ENCODE measurements around the gene CBY1.
"Not testable (repeated sequence)": the region's sequence is repeated elsewhere in the genome, so short reads cannot be mapped to it uniquely, and the experiment has no call there.

Gene CBY1

GRCh38 chr22:38629108-38629507 is 27.3 kb upstream of the CBY1 start:
- no peaks in the 10 kb centered on the region for H3K27me3 Mint-ChIP-seq (ENCODE audit: low read depth)
- no peak overlapping the region for H3K4me3 Mint-ChIP-seq
- H3K27ac Mint-ChIP-seq = no peak overlapping the region
- peaks cover 15% of the 10 kb centered on the region for H3K4me1 Mint-ChIP-seq (ENCODE audit: low read depth)
- no peak for DNase-seq (ENCODE audit: low spot score)
- no peaks in the 10 kb centered on the region for H3K36me3 Mint-ChIP-seq (ENCODE audit: low read depth)
- H3K9me3 Mint-ChIP-seq = no peaks in the 10 kb centered on the region

GRCh38 chr22:38631724-38632123 is 24.7 kb upstream of the CBY1 start:
- Mint-ChIP-seq H3K36me3 (ENCODE audit: low read depth) (no peaks in the 10 kb centered on the region), H3K4me1 (ENCODE audit: low read depth) (peaks cover 15% of the 10 kb centered on the region), H3K27me3 (ENCODE audit: low read depth) (peaks cover 4% of the 10 kb centered on the region), H3K4me3 (peak overlapping the region; percentile 27), H3K27ac (no peak overlapping the region), H3K9me3 (no peaks in the 10 kb centered on the region)
- DNase-seq (ENCODE audit: low spot score) = no peak

GRCh38 chr22:38632528-38632927 is 23.9 kb upstream of the CBY1 start:
- Mint-ChIP-seq H3K27me3 (ENCODE audit: low read depth) (peaks cover 4% of the 10 kb centered on the region), H3K27ac (no peak overlapping the region), H3K9me3 (no peaks in the 10 kb centered on the region), H3K4me1 (ENCODE audit: low read depth) (peaks cover 15% of the 10 kb centered on the region), H3K36me3 (ENCODE audit: low read depth) (no peaks in the 10 kb centered on the region), H3K4me3 (no peak overlapping the region)
- DNase-seq (ENCODE audit: low spot score) = no peak

- Mint-ChIP-seq H3K27me3 (ENCODE audit: low read depth) (peaks cover 14% of the 10 kb centered on the region), H3K9me3 (no peaks in the 10 kb centered on the region), H3K4me3 (no peak overlapping the region), H3K36me3 (ENCODE audit: low read depth) (no peaks in the 10 kb centered on the region), H3K27ac (no peak overlapping the region), H3K4me1 (ENCODE audit: low read depth) (no peaks in the 10 kb centered on the region)
- DNase-seq (ENCODE audit: low spot score) = no peak
Measured at GRCh38 chr22:38638216-38638615, 18.2 kb upstream of the CBY1 start.

- Mint-ChIP-seq H3K9me3 (no peaks in the 10 kb centered on the region), H3K4me1 (ENCODE audit: low read depth) (no peaks in the 10 kb centered on the region), H3K4me3 (no peak overlapping the region), H3K36me3 (ENCODE audit: low read depth) (no peaks in the 10 kb centered on the region), H3K27ac (no peak overlapping the region), H3K27me3 (ENCODE audit: low read depth) (peaks cover 14% of the 10 kb centered on the region)
- no peak for DNase-seq (ENCODE audit: low spot score)
Measured at GRCh38 chr22:38638728-38639127, 17.7 kb upstream of the CBY1 start.

- H3K27me3 Mint-ChIP-seq (ENCODE audit: low read depth) = peaks cover 10% of the 10 kb centered on the region
- no peaks in the 10 kb centered on the region for H3K9me3 Mint-ChIP-seq
- H3K4me1 Mint-ChIP-seq (ENCODE audit: low read depth) = no peaks in the 10 kb centered on the region
- no peaks in the 10 kb centered on the region for H3K36me3 Mint-ChIP-seq (ENCODE audit: low read depth)
- no peak for DNase-seq (ENCODE audit: low spot score)
- no peak overlapping the region for H3K4me3 Mint-ChIP-seq
- no peak overlapping the region for H3K27ac Mint-ChIP-seq
Measured at GRCh38 chr22:38641476-38642040, 14.9 kb upstream of the CBY1 start.

GRCh38 chr22:38644245-38644644 is 12.2 kb upstream of the CBY1 start:
- not testable (repeated sequence) for H3K9me3 Mint-ChIP-seq; DNase-seq (ENCODE audit: low spot score); H3K4me1 Mint-ChIP-seq (ENCODE audit: low read depth); H3K27ac Mint-ChIP-seq; H3K36me3 Mint-ChIP-seq (ENCODE audit: low read depth); H3K4me3 Mint-ChIP-seq
- H3K27me3 Mint-ChIP-seq (ENCODE audit: low read depth) = peaks cover 12% of the 10 kb centered on the region

GRCh38 chr22:38645430-38645829 is 11.0 kb upstream of the CBY1 start:
- Mint-ChIP-seq H3K36me3 (ENCODE audit: low read depth) (no peaks in the 10 kb centered on the region), H3K4me3 (no peak overlapping the region), H3K9me3 (no peaks in the 10 kb centered on the region), H3K27me3 (ENCODE audit: low read depth) (peaks cover 12% of the 10 kb centered on the region), H3K4me1 (ENCODE audit: low read depth) (no peaks in the 10 kb centered on the region), H3K27ac (no peak overlapping the region)
- DNase-seq (ENCODE audit: low spot score) = no peak

- Mint-ChIP-seq H3K4me1 (ENCODE audit: low read depth) (no peaks in the 10 kb centered on the region), H3K36me3 (ENCODE audit: low read depth) (no peaks in the 10 kb centered on the region), H3K4me3 (no peak overlapping the region), H3K27me3 (ENCODE audit: low read depth) (peaks cover 2% of the 10 kb centered on the region), H3K27ac (no peak overlapping the region), H3K9me3 (no peaks in the 10 kb centered on the region)
- no peak for DNase-seq (ENCODE audit: low spot score)
Measured at GRCh38 chr22:38649841-38650522, 6.5 kb upstream of the CBY1 start.

GRCh38 chr22:38652859-38653258 is 3.6 kb upstream of the CBY1 start:
- Mint-ChIP-seq H3K36me3 (ENCODE audit: low read depth) (no peaks in the 10 kb centered on the region), H3K27ac (no peak overlapping the region), H3K4me1 (ENCODE audit: low read depth) (peaks cover 14% of the 10 kb centered on the region), H3K9me3 (no peaks in the 10 kb centered on the region), H3K4me3 (no peak overlapping the region), H3K27me3 (ENCODE audit: low read depth) (peaks cover 2% of the 10 kb centered on the region)
- DNase-seq (ENCODE audit: low spot score) = no peak

- H3K4me3 Mint-ChIP-seq = no peak overlapping the region
- H3K4me1 Mint-ChIP-seq (ENCODE audit: low read depth) = peaks cover 16% of the 10 kb centered on the region
- H3K36me3 Mint-ChIP-seq (ENCODE audit: low read depth) = no peaks in the 10 kb centered on the region
- DNase-seq (ENCODE audit: low spot score) = no peak
- no peaks in the 10 kb centered on the region for H3K9me3 Mint-ChIP-seq
- H3K27ac Mint-ChIP-seq = no peak overlapping the region
- H3K27me3 Mint-ChIP-seq (ENCODE audit: low read depth) = no peaks in the 10 kb centered on the region
Measured at GRCh38 chr22:38653741-38654140, 2.7 kb upstream of the CBY1 start.

- no peak for DNase-seq (ENCODE audit: low spot score)
- Mint-ChIP-seq H3K4me1 (ENCODE audit: low read depth) (peaks cover 16% of the 10 kb centered on the region), H3K36me3 (ENCODE audit: low read depth) (no peaks in the 10 kb centered on the region), H3K27me3 (ENCODE audit: low read depth) (no peaks in the 10 kb centered on the region), H3K4me3 (peak overlapping the region; percentile 94), H3K9me3 (no peaks in the 10 kb centered on the region), H3K27ac (peak overlapping the region; percentile 96)
Measured at GRCh38 chr22:38655519-38656255, 751 bp upstream of the CBY1 start.

- Mint-ChIP-seq H3K27me3 (ENCODE audit: low read depth) (no peaks in the 10 kb centered on the region), H3K27ac (peak overlapping the region; percentile 96), H3K4me3 (peak overlapping the region; percentile 94), H3K36me3 (ENCODE audit: low read depth) (no peaks in the 10 kb centered on the region), H3K9me3 (no peaks in the 10 kb centered on the region), H3K4me1 (ENCODE audit: low read depth) (peaks cover 16% of the 10 kb centered on the region)
- DNase-seq (ENCODE audit: low spot score) = peak; percentile 40
Measured at GRCh38 chr22:38657045-38657909, 839 bp downstream of the CBY1 start.

GRCh38 chr22:38674888-38675287 is 18.4 kb downstream of the CBY1 start:
- H3K9me3 Mint-ChIP-seq = no peaks in the 10 kb centered on the region
- H3K4me1 Mint-ChIP-seq (ENCODE audit: low read depth) = no peaks in the 10 kb centered on the region
- H3K4me3 Mint-ChIP-seq = no peak overlapping the region
- peaks cover 16% of the 10 kb centered on the region for H3K36me3 Mint-ChIP-seq (ENCODE audit: low read depth)
- no peak for DNase-seq (ENCODE audit: low spot score)
- no peaks in the 10 kb centered on the region for H3K27me3 Mint-ChIP-seq (ENCODE audit: low read depth)
- no peak overlapping the region for H3K27ac Mint-ChIP-seq

Data from T-helper 2 cell treated with Interferon-gamma antibody and Interleukin-4, amounts not matched to agents 5 μg/mL and 100 μg/mL, for 36 hours (primary cell).